ENCODE results near the gene MTUS2.
A peak's percentile ranks its signal among the peaks of the same experiment; 100 is the strongest.

GRCh38 chr13:29021717-29022116, 201.6 kb downstream of the MTUS2 start:
- TF ChIP-seq POLR2A (IDR thresholded peaks at IDR 0.05; ENCODE audit: control extremely low read depth in 1 of 2, low read depth in 2 of 2, low read length in 2 of 2) = no peak
- peak; percentile 53 to 62 for TF ChIP-seq RAD21 (IDR thresholded peaks at IDR 0.05 in 1 of 2, conservative IDR thresholded peaks at IDR 0.05 in 1 of 2; ENCODE audit: low read depth in 2 of 2, low read length in 2 of 2)
- no peak for TF ChIP-seq POLR2AphosphoS5 (IDR thresholded peaks at IDR 0.05; ENCODE audit: low read depth, low read length)
- TF ChIP-seq RBBP5 (IDR thresholded peaks at IDR 0.05; ENCODE audit: borderline replicate concordance, low read depth, low read length) = no peak
- TF ChIP-seq, protein P1, sequence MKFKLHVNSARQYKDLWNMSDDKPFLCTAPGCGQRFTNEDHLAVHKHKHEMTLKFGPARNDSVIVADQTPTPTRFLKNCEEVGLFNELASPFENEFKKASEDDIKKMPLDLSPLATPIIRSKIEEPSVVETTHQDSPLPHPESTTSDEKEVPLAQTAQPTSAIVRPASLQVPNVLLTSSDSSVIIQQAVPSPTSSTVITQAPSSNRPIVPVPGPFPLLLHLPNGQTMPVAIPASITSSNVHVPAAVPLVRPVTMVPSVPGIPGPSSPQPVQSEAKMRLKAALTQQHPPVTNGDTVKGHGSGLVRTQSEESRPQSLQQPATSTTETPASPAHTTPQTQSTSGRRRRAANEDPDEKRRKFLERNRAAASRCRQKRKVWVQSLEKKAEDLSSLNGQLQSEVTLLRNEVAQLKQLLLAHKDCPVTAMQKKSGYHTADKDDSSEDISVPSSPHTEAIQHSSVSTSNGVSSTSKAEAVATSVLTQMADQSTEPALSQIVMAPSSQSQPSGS (IDR thresholded peaks at IDR 0.05; ENCODE audit: low read length) = no peak
- TF ChIP-seq, protein P2, sequence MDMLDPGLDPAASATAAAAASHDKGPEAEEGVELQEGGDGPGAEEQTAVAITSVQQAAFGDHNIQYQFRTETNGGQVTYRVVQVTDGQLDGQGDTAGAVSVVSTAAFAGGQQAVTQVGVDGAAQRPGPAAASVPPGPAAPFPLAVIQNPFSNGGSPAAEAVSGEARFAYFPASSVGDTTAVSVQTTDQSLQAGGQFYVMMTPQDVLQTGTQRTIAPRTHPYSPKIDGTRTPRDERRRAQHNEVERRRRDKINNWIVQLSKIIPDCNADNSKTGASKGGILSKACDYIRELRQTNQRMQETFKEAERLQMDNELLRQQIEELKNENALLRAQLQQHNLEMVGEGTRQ (IDR thresholded peaks at IDR 0.05; ENCODE audit: low read length) = no peak
- peak; percentile 3 to 28 (median 17); a peak in 3 of 4 replicates for TF ChIP-seq CTCF (IDR thresholded peaks at IDR 0.05; ENCODE audit: control extremely low read depth in 1 of 3, insufficient read depth in 1 of 3, low read depth in 1 of 3, low read length in 3 of 3)
- TF ChIP-seq SP4 (IDR thresholded peaks at IDR 0.05; ENCODE audit: low read length) = no peak
